Measurements from ENCODE around the gene KHDRBS1. TPM values are rescaled to one million over a fixed set of nuclear protein-coding genes. Genes with fewer than 3 reads are reported as not detected.
"Not testable (repeated sequence)": the region's sequence is repeated elsewhere in the genome, so short reads cannot be mapped to it uniquely, and the experiment has no call there.

The KHDRBS1 gene
- total and polyA plus RNA-seq, 2 experiments from 2014 or later: 191 to 251 TPM

GRCh38 chr1:32065613-32066488 is 52.2 kb downstream of the KHDRBS1 start:
- not testable (repeated sequence) for H3K27me3 ChIP-seq (ENCODE audit: insufficient read depth); ATAC-seq; H3K9me2 ChIP-seq (ENCODE audit: insufficient read depth); H3K79me2 ChIP-seq (replicated peaks; ENCODE audit: insufficient read depth); H2AFZ ChIP-seq; DNase-seq (ENCODE audit: low spot score); H3F3A ChIP-seq (replicated peaks; ENCODE audit: low read depth); H3K4me2 ChIP-seq; H3K36me3 ChIP-seq (ENCODE audit: insufficient read depth); H3K27ac Mint-ChIP-seq; H3K4me3 Mint-ChIP-seq; H3K4me3 ChIP-seq; H3K9me3 Mint-ChIP-seq
- H3K27ac ChIP-seq (ENCODE audit: low read depth): peak overlapping the region; percentile 39; the same call in 1 of the 2 replicates
- Mint-ChIP-seq H3K36me3 (ENCODE audit: low read depth) (peaks cover 21% of the 10 kb centered on the region; the same call in 2 of the 3 replicates), H3K4me1 (peaks cover 39% of the 10 kb centered on the region), H3K27me3 (ENCODE audit: insufficient read depth, low read depth, poor library complexity) (peaks cover 27% of the 10 kb centered on the region)
- H3K4me1 ChIP-seq (ENCODE audit: insufficient read depth): peaks cover 25% of the 10 kb centered on the region
- peaks cover 12% of the 10 kb centered on the region for H4K20me1 ChIP-seq (replicated peaks; ENCODE audit: insufficient read depth)

GRCh38 chr1:32066489-32066873 is 52.8 kb downstream of the KHDRBS1 start:
- Mint-ChIP-seq H3K9me3 (no peaks in the 10 kb centered on the region), H3K4me1 (peaks cover 33% of the 10 kb centered on the region), H3K27ac (no peak overlapping the region), H3K4me3 (no peak overlapping the region), H3K27me3 (ENCODE audit: insufficient read depth, low read depth, poor library complexity) (peaks cover 28% of the 10 kb centered on the region), H3K36me3 (ENCODE audit: low read depth) (peaks cover 15% of the 10 kb centered on the region; the same call in 2 of the 3 replicates)
- Histone ChIP-seq H3K27ac (ENCODE audit: low read depth) (0 out of 2 replicates have a peak overlapping the region, but pooled peaks have one; percentile 47), H3K27me3 (ENCODE audit: insufficient read depth) (no peaks in the 10 kb centered on the region), H2AFZ (no peak overlapping the region), H3K79me2 (replicated peaks; ENCODE audit: insufficient read depth) (no peaks in the 10 kb centered on the region), H3K4me3 (no peak overlapping the region), H3F3A (replicated peaks; ENCODE audit: low read depth) (peaks cover 7% of the 10 kb centered on the region; the same call in 1 of the 2 replicates), H3K4me1 (ENCODE audit: insufficient read depth) (peaks cover 22% of the 10 kb centered on the region), H3K4me2 (no peak overlapping the region), H3K36me3 (ENCODE audit: insufficient read depth) (no peaks in the 10 kb centered on the region), H3K9me2 (ENCODE audit: insufficient read depth) (no peaks in the 10 kb centered on the region), H4K20me1 (replicated peaks; ENCODE audit: insufficient read depth) (peaks cover 10% of the 10 kb centered on the region)
- ATAC-seq (no peak), DNase-seq (ENCODE audit: low spot score) (no peak)
- TF ChIP-seq EZH2phosphoT487 (IDR thresholded peaks at IDR 0.05; ENCODE audit: unreplicated experiment): no peak
- TF ChIP-seq POLR2AphosphoS5 (IDR thresholded peaks at IDR 0.05; ENCODE audit: low read depth): peak; percentile 24; the same call in 1 of the 2 replicates

- Histone ChIP-seq H2AFZ (0 out of 2 replicates have a peak overlapping the region, but pooled peaks have one; percentile 65), H3K4me2 (peak overlapping the region; percentile 65), H3K9me2 (ENCODE audit: insufficient read depth) (no peaks in the 10 kb centered on the region), H4K20me1 (replicated peaks; ENCODE audit: insufficient read depth) (peaks cover under 1% of the 10 kb centered on the region; the same call in 1 of the 2 replicates), H3K79me2 (replicated peaks; ENCODE audit: insufficient read depth) (peaks cover 7% of the 10 kb centered on the region), H3F3A (replicated peaks; ENCODE audit: low read depth) (peaks cover 13% of the 10 kb centered on the region; the same call in 1 of the 2 replicates), H3K36me3 (ENCODE audit: insufficient read depth) (no peaks in the 10 kb centered on the region), H3K27me3 (ENCODE audit: insufficient read depth) (no peaks in the 10 kb centered on the region), H3K4me3 (0 out of 2 replicates have a peak overlapping the region, but pooled peaks have one; percentile 13), H3K4me1 (ENCODE audit: insufficient read depth) (peaks cover 14% of the 10 kb centered on the region), H3K27ac (ENCODE audit: low read depth) (no peak overlapping the region)
- DNase-seq (ENCODE audit: low spot score): peak; percentile 59
- ATAC-seq: peak; percentile 13
- Mint-ChIP-seq H3K9me3 (0 out of 3 replicates have a peak, but pooled peaks cover 2% of the 10 kb centered on the region), H3K27ac (0 out of 2 replicates have a peak overlapping the region, but pooled peaks have one; percentile 0), H3K4me3 (no peak overlapping the region), H3K4me1 (peaks cover 21% of the 10 kb centered on the region), H3K27me3 (ENCODE audit: insufficient read depth, low read depth, poor library complexity) (peaks cover 27% of the 10 kb centered on the region), H3K36me3 (ENCODE audit: low read depth) (0 out of 3 replicates have a peak, but pooled peaks cover under 1% of the 10 kb centered on the region)
- TF ChIP-seq POLR2AphosphoS5 (IDR thresholded peaks at IDR 0.05; ENCODE audit: low read depth): no peak
- TF ChIP-seq CREB1 (CRISPR knock-in tag; IDR thresholded peaks at IDR 0.05; ENCODE audit: low read depth): no peak
- no peak for TF ChIP-seq REST (IDR thresholded peaks at IDR 0.05; ENCODE audit: unreplicated experiment)
- no peak for TF ChIP-seq CTCF (conservative IDR thresholded peaks at IDR 0.05; ENCODE audit: low read depth in 2 of 2)
- TF ChIP-seq ETS1 (IDR thresholded peaks at IDR 0.05): no peak
- no peak for TF ChIP-seq STAT1 (IDR thresholded peaks at IDR 0.05; ENCODE audit: unreplicated experiment)
- TF ChIP-seq JUNB (IDR thresholded peaks at IDR 0.05; ENCODE audit: unreplicated experiment): no peak
- no peak for TF ChIP-seq ZNF331 (CRISPR knock-in tag; IDR thresholded peaks at IDR 0.05; ENCODE audit: low read depth)
- no peak for TF ChIP-seq ZNF114 (CRISPR knock-in tag; IDR thresholded peaks at IDR 0.05)
- no peak for TF ChIP-seq EZH2phosphoT487 (IDR thresholded peaks at IDR 0.05; ENCODE audit: unreplicated experiment)
Measured at GRCh38 chr1:32068957-32069588, 55.4 kb downstream of the KHDRBS1 start.

Data from GM23338 (cell line).